HepG2 (cell line): ENCODE data around the gene IRF5. TPM values are rescaled to one million over a fixed set of nuclear protein-coding genes. Genes with fewer than 3 reads are reported as not detected.

ENCODE experiments used
- EED ChIP-seq: sonication (generic); formaldehyde crosslinking; IDR thresholded peaks from 2 replicates; pipeline ENCODE4 v1.5.0; 2020; ENCODE audit warnings: mild to moderate bottlenecking, missing genetic modification reagents
- ETV6 ChIP-seq: sonication (generic); formaldehyde crosslinking; conservative IDR thresholded peaks from 2 replicates; pipeline ENCODE4 v1.4.0; 2020; ENCODE audit warnings: missing genetic modification reagents
- HNRNPH1 ChIP-seq: fragments of 200-400 bp; formaldehyde crosslinking; optimal IDR thresholded peaks from 2 replicates; pipeline ENCODE3; 2017; ENCODE audit warnings: mild to moderate bottlenecking, low read depth, low read length
- PHF8 ChIP-seq: sonication (generic); formaldehyde crosslinking; IDR thresholded peaks from 2 replicates; pipeline ENCODE4 v1.5.0; 2020; ENCODE audit warnings: missing genetic modification reagents
- RORA ChIP-seq: sonication (generic); formaldehyde crosslinking; IDR thresholded peaks from 2 replicates; pipeline ENCODE4 v1.5.0; 2020; ENCODE audit warnings: mild to moderate bottlenecking, missing genetic modification reagents, moderate library complexity
- ZBTB7B ChIP-seq: sonication (generic); formaldehyde crosslinking; IDR thresholded peaks from 2 replicates; pipeline ENCODE4 v1.4.0; 2020; ENCODE audit warnings: missing genetic modification reagents
- ZKSCAN1 ChIP-seq: fragments of 150-350 bp; IDR thresholded peaks from 2 replicates; pipeline ENCODE4 v1.6.1; 2014; ENCODE audit warnings: low read length
- ZNF17 ChIP-seq: sonication (generic); formaldehyde crosslinking; IDR thresholded peaks from 2 replicates; pipeline ENCODE4 v1.5.0; 2020; ENCODE audit warnings: mild to moderate bottlenecking, missing genetic modification reagents
- ZNF780A ChIP-seq: sonication (generic); formaldehyde crosslinking; IDR thresholded peaks from 2 replicates; pipeline ENCODE4 v1.8.0; 2022; ENCODE audit warnings: mild to moderate bottlenecking, missing genetic modification reagents, moderate library complexity
- polyA plus RNA-seq, 8 experiments: library from polyadenylated mRNA; depleted of rRNA in 3 of 8; stranded (reverse) in 7 of 8; unstranded in 1 of 8; fragments of >200 nt; fragmentation: Illumina TruSeq in 4 of 8; extraction: Trizol in 4 of 8; gene quantifications; 2 replicates each; pipeline versions ENCODE4 v1.2.1 to v1.2.3, GENCODE V29; 2011 to 2016; ENCODE audit warnings: low read depth in 4 of 8, missing spikeins in 1 of 8, mixed read lengths in 1 of 8; ENCODE audit not compliant: insufficient read depth in 1 of 8
- total RNA-seq, 5 experiments: library from RNA; depleted of rRNA; stranded (reverse); fragments of >200 nt; fragmentation: Illumina TruSeq; extraction: Trizol; gene quantifications; 2 replicates each; pipeline ENCODE4 v1.2.3, GENCODE V29; 2016; ENCODE audit warnings: low read depth in 1 of 5
- TF ChIP-seq, protein P1 (sequence below): fragments of 450-650 bp; IDR thresholded peaks from 2 replicates; pipeline ENCODE4 v1.6.1; 2017
- TF ChIP-seq, protein P2 (sequence below): IDR thresholded peaks from 2 replicates; pipeline ENCODE4 v1.6.1; 2012; ENCODE audit warnings: inconsistent platforms
- TF ChIP-seq, protein P3 (sequence below): IDR thresholded peaks from 2 replicates; pipeline ENCODE4 v1.6.1; 2016; ENCODE audit warnings: low read depth, missing genetic modification reagents, missing compliant biosample characterization
- TF ChIP-seq, protein P4 (sequence below): sonication (generic); formaldehyde crosslinking; IDR thresholded peaks from 2 replicates; pipeline ENCODE4 v1.8.1; 2023; ENCODE audit warnings: missing genetic modification reagents, inconsistent platforms, borderline replicate concordance
- TF ChIP-seq, protein P5 (sequence below): IDR thresholded peaks from 2 replicates; pipeline ENCODE4 v1.6.1; 2012; ENCODE audit warnings: low read length, improper control_type of control experiment
- TF ChIP-seq, protein P6 (sequence below): sonication (generic); formaldehyde crosslinking; IDR thresholded peaks from 2 replicates; pipeline ENCODE4 v1.5.0; 2020; ENCODE audit warnings: mild to moderate bottlenecking, missing genetic modification reagents

The IRF5 gene
- total and polyA plus RNA-seq, 2 of the 13 experiments (the other 11 are each of a cell fraction or from before 2014, with no cell fraction given): 2.0 to 2.9 TPM

DNA sequence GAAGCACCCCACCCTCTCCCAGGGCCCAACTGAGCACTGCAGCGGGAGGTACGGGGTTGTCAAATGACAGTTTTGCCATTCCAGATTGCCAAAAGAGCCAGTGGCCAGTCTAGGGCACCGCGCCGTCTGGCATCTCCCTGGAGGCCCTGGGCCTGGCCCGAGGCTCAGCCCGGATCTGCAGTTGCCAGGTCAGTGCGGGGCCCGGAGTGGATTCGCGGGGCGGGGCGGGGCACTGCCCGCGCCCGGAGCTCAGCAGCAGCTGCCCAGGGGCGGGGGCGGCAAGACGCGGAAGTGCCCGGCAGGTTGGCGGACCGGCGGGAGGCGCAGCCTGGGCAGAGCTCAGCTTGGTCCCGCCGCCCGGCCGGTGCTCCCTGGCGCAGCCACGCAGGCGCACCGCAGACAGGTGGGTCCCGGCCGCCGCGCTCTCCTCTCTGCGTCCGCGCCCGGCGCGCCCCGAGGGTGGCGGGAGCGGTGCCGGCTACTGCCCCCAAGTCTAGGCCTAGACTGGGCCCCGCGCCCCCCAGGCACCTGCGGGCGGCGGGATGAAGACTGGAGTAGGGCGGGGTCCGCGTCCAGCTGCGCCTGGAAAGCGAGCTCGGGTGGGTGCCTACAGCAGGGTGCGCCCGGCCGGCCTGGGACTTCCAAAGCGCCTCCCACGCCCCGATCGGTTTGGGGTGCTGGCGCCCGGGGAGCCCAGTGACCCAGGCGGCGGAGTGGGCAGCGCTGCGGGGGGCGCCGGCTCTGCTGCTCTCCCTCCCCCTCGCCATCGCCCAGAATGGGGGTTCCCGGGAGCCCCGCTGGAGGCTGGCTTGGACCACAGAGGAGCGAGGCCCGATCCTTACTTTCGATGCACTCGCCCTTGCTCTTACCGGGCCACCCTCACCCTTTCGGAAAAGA is at the start of gene IRF5 (continued):
- TF ChIP-seq, protein P1, sequence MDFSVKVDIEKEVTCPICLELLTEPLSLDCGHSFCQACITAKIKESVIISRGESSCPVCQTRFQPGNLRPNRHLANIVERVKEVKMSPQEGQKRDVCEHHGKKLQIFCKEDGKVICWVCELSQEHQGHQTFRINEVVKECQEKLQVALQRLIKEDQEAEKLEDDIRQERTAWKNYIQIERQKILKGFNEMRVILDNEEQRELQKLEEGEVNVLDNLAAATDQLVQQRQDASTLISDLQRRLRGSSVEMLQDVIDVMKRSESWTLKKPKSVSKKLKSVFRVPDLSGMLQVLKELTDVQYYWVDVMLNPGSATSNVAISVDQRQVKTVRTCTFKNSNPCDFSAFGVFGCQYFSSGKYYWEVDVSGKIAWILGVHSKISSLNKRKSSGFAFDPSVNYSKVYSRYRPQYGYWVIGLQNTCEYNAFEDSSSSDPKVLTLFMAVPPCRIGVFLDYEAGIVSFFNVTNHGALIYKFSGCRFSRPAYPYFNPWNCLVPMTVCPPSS: no peak
- TF ChIP-seq PHF8 (CRISPR knock-in tag) (peak; percentile 49), ZNF780A (CRISPR knock-in tag) (no peak), ZKSCAN1 (no peak), ZBTB7B (no peak), HNRNPH1 (no peak), EED (CRISPR knock-in tag) (no peak), ETV6 (CRISPR knock-in tag) (no peak), RORA (CRISPR knock-in tag) (no peak), ZNF17 (CRISPR knock-in tag) (no peak)
- TF ChIP-seq, protein P2, sequence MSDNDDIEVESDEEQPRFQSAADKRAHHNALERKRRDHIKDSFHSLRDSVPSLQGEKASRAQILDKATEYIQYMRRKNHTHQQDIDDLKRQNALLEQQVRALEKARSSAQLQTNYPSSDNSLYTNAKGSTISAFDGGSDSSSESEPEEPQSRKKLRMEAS: peak; percentile 27; the same call in 1 of the 2 replicates
- TF ChIP-seq, protein P3, sequence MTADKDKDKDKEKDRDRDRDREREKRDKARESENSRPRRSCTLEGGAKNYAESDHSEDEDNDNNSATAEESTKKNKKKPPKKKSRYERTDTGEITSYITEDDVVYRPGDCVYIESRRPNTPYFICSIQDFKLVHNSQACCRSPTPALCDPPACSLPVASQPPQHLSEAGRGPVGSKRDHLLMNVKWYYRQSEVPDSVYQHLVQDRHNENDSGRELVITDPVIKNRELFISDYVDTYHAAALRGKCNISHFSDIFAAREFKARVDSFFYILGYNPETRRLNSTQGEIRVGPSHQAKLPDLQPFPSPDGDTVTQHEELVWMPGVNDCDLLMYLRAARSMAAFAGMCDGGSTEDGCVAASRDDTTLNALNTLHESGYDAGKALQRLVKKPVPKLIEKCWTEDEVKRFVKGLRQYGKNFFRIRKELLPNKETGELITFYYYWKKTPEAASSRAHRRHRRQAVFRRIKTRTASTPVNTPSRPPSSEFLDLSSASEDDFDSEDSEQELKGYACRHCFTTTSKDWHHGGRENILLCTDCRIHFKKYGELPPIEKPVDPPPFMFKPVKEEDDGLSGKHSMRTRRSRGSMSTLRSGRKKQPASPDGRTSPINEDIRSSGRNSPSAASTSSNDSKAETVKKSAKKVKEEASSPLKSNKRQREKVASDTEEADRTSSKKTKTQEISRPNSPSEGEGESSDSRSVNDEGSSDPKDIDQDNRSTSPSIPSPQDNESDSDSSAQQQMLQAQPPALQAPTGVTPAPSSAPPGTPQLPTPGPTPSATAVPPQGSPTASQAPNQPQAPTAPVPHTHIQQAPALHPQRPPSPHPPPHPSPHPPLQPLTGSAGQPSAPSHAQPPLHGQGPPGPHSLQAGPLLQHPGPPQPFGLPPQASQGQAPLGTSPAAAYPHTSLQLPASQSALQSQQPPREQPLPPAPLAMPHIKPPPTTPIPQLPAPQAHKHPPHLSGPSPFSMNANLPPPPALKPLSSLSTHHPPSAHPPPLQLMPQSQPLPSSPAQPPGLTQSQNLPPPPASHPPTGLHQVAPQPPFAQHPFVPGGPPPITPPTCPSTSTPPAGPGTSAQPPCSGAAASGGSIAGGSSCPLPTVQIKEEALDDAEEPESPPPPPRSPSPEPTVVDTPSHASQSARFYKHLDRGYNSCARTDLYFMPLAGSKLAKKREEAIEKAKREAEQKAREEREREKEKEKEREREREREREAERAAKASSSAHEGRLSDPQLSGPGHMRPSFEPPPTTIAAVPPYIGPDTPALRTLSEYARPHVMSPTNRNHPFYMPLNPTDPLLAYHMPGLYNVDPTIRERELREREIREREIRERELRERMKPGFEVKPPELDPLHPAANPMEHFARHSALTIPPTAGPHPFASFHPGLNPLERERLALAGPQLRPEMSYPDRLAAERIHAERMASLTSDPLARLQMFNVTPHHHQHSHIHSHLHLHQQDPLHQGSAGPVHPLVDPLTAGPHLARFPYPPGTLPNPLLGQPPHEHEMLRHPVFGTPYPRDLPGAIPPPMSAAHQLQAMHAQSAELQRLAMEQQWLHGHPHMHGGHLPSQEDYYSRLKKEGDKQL (CRISPR knock-in tag): no peak
- TF ChIP-seq, protein P4, sequence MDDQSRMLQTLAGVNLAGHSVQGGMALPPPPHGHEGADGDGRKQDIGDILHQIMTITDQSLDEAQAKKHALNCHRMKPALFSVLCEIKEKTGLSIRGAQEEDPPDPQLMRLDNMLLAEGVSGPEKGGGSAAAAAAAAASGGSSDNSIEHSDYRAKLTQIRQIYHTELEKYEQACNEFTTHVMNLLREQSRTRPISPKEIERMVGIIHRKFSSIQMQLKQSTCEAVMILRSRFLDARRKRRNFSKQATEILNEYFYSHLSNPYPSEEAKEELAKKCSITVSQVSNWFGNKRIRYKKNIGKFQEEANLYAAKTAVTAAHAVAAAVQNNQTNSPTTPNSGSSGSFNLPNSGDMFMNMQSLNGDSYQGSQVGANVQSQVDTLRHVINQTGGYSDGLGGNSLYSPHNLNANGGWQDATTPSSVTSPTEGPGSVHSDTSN (CRISPR knock-in tag): no peak
- TF ChIP-seq, protein P5, sequence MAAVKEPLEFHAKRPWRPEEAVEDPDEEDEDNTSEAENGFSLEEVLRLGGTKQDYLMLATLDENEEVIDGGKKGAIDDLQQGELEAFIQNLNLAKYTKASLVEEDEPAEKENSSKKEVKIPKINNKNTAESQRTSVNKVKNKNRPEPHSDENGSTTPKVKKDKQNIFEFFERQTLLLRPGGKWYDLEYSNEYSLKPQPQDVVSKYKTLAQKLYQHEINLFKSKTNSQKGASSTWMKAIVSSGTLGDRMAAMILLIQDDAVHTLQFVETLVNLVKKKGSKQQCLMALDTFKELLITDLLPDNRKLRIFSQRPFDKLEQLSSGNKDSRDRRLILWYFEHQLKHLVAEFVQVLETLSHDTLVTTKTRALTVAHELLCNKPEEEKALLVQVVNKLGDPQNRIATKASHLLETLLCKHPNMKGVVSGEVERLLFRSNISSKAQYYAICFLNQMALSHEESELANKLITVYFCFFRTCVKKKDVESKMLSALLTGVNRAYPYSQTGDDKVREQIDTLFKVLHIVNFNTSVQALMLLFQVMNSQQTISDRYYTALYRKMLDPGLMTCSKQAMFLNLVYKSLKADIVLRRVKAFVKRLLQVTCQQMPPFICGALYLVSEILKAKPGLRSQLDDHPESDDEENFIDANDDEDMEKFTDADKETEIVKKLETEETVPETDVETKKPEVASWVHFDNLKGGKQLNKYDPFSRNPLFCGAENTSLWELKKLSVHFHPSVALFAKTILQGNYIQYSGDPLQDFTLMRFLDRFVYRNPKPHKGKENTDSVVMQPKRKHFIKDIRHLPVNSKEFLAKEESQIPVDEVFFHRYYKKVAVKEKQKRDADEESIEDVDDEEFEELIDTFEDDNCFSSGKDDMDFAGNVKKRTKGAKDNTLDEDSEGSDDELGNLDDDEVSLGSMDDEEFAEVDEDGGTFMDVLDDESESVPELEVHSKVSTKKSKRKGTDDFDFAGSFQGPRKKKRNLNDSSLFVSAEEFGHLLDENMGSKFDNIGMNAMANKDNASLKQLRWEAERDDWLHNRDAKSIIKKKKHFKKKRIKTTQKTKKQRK: no peak
- TF ChIP-seq, protein P6, sequence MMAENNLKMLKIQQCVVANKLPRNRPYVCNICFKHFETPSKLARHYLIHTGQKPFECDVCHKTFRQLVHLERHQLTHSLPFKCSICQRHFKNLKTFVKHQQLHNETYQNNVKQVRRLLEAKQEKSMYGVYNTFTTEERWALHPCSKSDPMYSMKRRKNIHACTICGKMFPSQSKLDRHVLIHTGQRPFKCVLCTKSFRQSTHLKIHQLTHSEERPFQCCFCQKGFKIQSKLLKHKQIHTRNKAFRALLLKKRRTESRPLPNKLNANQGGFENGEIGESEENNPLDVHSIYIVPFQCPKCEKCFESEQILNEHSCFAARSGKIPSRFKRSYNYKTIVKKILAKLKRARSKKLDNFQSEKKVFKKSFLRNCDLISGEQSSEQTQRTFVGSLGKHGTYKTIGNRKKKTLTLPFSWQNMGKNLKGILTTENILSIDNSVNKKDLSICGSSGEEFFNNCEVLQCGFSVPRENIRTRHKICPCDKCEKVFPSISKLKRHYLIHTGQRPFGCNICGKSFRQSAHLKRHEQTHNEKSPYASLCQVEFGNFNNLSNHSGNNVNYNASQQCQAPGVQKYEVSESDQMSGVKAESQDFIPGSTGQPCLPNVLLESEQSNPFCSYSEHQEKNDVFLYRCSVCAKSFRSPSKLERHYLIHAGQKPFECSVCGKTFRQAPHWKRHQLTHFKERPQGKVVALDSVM (CRISPR knock-in tag): peak; percentile 43; the same call in 1 of the 2 replicates
